OCI-LY3 (cell line): ENCODE data around the gene ATP6V1G1.

Source experiments
- EZH2phosphoT487 ChIP-seq: fragments of 200-600 bp; shearing (Covaris generic); IDR thresholded peaks from 2 replicates; pipeline ENCODE4 v1.6.1; 2018; ENCODE audit warnings: antibody characterized with exemption, mixed run types, low read depth
- TF ChIP-seq, protein P1 (sequence below): fragments of 200-600, 300-600 bp; sonication (generic); IDR thresholded peaks from 2 replicates; pipeline ENCODE4 v1.5.1; 2014; ENCODE audit warnings: antibody characterized with exemption, low read length, low read depth

DNA sequence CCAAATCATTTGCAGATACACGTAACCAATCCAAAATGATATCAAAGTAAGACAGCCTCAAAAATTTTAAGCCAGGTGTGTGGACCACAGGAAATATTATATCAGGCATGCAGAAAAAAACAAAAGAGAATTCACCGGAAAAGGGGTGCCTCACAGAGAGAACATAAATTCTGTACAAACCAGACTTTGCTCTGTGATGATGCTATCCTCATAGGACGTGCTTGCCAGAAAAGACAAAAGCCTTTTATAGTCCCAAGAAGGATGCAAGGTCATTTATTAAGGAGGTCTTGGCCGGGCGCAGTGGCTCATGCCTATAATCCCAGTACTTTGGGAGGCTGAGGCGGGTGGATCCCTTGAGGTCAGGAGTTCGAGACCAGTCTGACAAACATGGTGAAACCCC, 16.8 kb upstream of the ATP6V1G1 start:
- TF ChIP-seq, protein P1, sequence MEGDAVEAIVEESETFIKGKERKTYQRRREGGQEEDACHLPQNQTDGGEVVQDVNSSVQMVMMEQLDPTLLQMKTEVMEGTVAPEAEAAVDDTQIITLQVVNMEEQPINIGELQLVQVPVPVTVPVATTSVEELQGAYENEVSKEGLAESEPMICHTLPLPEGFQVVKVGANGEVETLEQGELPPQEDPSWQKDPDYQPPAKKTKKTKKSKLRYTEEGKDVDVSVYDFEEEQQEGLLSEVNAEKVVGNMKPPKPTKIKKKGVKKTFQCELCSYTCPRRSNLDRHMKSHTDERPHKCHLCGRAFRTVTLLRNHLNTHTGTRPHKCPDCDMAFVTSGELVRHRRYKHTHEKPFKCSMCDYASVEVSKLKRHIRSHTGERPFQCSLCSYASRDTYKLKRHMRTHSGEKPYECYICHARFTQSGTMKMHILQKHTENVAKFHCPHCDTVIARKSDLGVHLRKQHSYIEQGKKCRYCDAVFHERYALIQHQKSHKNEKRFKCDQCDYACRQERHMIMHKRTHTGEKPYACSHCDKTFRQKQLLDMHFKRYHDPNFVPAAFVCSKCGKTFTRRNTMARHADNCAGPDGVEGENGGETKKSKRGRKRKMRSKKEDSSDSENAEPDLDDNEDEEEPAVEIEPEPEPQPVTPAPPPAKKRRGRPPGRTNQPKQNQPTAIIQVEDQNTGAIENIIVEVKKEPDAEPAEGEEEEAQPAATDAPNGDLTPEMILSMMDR: no peak
- TF ChIP-seq EZH2phosphoT487: no peak
